K562 (cell line): ENCODE measurements around the gene HSPA4L. TPM values are rescaled to one million over a fixed set of nuclear protein-coding genes. Genes with fewer than 3 reads are reported as not detected.

Experiments
- CAMTA2 ChIP-seq: fragments of 250-450 bp; sonication (Bioruptor Pico); conservative IDR thresholded peaks from 2 replicates; pipeline ENCODE4 v1.5.1; 2022
- EZH2 ChIP-seq: IDR thresholded peaks from 2 replicates; pipeline ENCODE4 v1.6.1; 2012; ENCODE audit warnings: low read depth, mild to moderate bottlenecking, inconsistent platforms, low read length, borderline replicate concordance
- GABPB2 ChIP-seq: fragments of 250-450 bp; sonication (Bioruptor Pico); conservative IDR thresholded peaks from 2 replicates; pipeline ENCODE4 v1.5.1; 2021; ENCODE audit warnings: mild to moderate bottlenecking
- HDAC2 ChIP-seq: fragments of 450-650 bp; IDR thresholded peaks from 2 replicates; pipeline ENCODE4 v1.6.1; 2016; ENCODE audit warnings: mild to moderate bottlenecking
- NEUROD1 ChIP-seq: fragments of 150-350 bp; IDR thresholded peaks from 2 replicates; pipeline ENCODE4 v1.6.1; 2014; ENCODE audit warnings: borderline replicate concordance, low read length, low read depth; ENCODE audit not compliant: partially characterized antibody
- NFIX ChIP-seq: fragments of 250-450 bp; sonication (Bioruptor Pico); IDR thresholded peaks from 2 replicates; pipeline ENCODE4 v1.4.0; 2020; ENCODE audit warnings: low read depth, mild to moderate bottlenecking, moderate library complexity
- NKRF ChIP-seq: fragments of 450-650 bp; IDR thresholded peaks from 2 replicates; pipeline ENCODE4 v1.6.1; 2016; ENCODE audit warnings: borderline replicate concordance
- PHTF2 ChIP-seq: fragments of 250-450 bp; sonication (Bioruptor Pico); IDR thresholded peaks from 2 replicates; pipeline ENCODE4 v1.5.0; 2021; ENCODE audit warnings: mild to moderate bottlenecking
- POLR2AphosphoS2 ChIP-seq: IDR thresholded peaks from 2 replicates; pipeline ENCODE4 v1.6.1; 2012; ENCODE audit warnings: low read length, improper control_type of control experiment
- PPARD ChIP-seq: fragments of 250-450 bp; sonication (Bioruptor Pico); IDR thresholded peaks from 2 replicates; pipeline ENCODE4 v1.8.0; 2022; ENCODE audit warnings: inconsistent platforms, mild to moderate bottlenecking, moderate library complexity
- RBBP5 ChIP-seq: fragments of 200-600 bp; sonication (generic); IDR thresholded peaks from 2 replicates; pipeline ENCODE4 v1.6.1; 2012; ENCODE audit warnings: borderline replicate concordance, mild to moderate bottlenecking, low read length, control low read depth, inconsistent platforms; ENCODE audit not compliant: insufficient read depth, poor library complexity, severe bottlenecking
- RBFOX2 ChIP-seq: fragments of 200-400 bp; formaldehyde crosslinking; IDR thresholded peaks from 2 replicates; pipeline ENCODE4 v1.6.1; 2017; ENCODE audit warnings: low read depth, mild to moderate bottlenecking, low read length, moderate library complexity
- SFPQ ChIP-seq: fragments of 200-400 bp; formaldehyde crosslinking; IDR thresholded peaks from 2 replicates; pipeline ENCODE4 v1.6.1; 2017; ENCODE audit warnings: mild to moderate bottlenecking, low read depth, low read length, moderate library complexity
- ZNF316 ChIP-seq: fragments of 450-650 bp; IDR thresholded peaks from 2 replicates; pipeline ENCODE4 v1.6.1; 2016
- ZNF324 ChIP-seq: fragments of 250-450 bp; sonication (Bioruptor Pico); IDR thresholded peaks from 2 replicates; pipeline ENCODE4 v1.4.0; 2020; ENCODE audit warnings: mild to moderate bottlenecking
- ZNF707 ChIP-seq: fragments of 250-450 bp; sonication (Bioruptor Pico); conservative IDR thresholded peaks from 2 replicates; pipeline ENCODE4 v1.8.0; 2022; ENCODE audit warnings: inconsistent platforms, mild to moderate bottlenecking, moderate library complexity
- ZNF764 ChIP-seq: fragments of 250-450 bp; sonication (Bioruptor Pico); IDR thresholded peaks from 2 replicates; pipeline ENCODE4 v1.4.0; 2020; ENCODE audit warnings: low read depth, mild to moderate bottlenecking, moderate library complexity
- polyA plus RNA-seq, 8 experiments: library from polyadenylated mRNA; depleted of rRNA in 4 of 8; stranded (reverse) in 5 of 8; unstranded in 3 of 8; fragments of >200 nt; fragmentation: Nextera tagmentation in 2 of 8; fragmentation: Illumina TruSeq in 1 of 8; extraction: Ambion mirVana in 2 of 8; extraction: Trizol in 1 of 8; gene quantifications; 2 replicates each; pipeline versions ENCODE4 v1.2.1 to v1.2.3, GENCODE V29; 2011 to 2014; ENCODE audit warnings: inconsistent platforms in 1 of 8, missing spikeins in 1 of 8
- total RNA-seq, 7 experiments: library from RNA; depleted of rRNA in 6 of 7; stranded (reverse); fragments of >200 nt in 6 of 7; fragmentation: Illumina TruSeq in 2 of 7; extraction: Trizol in 2 of 7; gene quantifications; 2 replicates each; pipeline versions ENCODE4 v1.2.1 to v1.2.3, GENCODE V29; 2011 to 2021; ENCODE audit warnings: low replicate concordance in 1 of 7
- TF ChIP-seq, protein P1 (sequence below): fragments of 250-450 bp; sonication (Bioruptor Pico); IDR thresholded peaks from 2 replicates; pipeline ENCODE4 v1.5.0; 2020; ENCODE audit warnings: mild to moderate bottlenecking, borderline replicate concordance
- TF ChIP-seq, protein P2 (sequence below): fragments of 450-650 bp; IDR thresholded peaks from 2 replicates; pipeline ENCODE4 v1.7.1; 2018; ENCODE audit warnings: mild to moderate bottlenecking, low read depth; ENCODE audit not compliant: partially characterized antibody

HSPA4L gene
- total and polyA plus RNA-seq, 9 of the 15 experiments (the other 6 are each of a cell fraction or from before 2014, with no cell fraction given): 12.3 to 37.0 (median 21.7) TPM

DNA sequence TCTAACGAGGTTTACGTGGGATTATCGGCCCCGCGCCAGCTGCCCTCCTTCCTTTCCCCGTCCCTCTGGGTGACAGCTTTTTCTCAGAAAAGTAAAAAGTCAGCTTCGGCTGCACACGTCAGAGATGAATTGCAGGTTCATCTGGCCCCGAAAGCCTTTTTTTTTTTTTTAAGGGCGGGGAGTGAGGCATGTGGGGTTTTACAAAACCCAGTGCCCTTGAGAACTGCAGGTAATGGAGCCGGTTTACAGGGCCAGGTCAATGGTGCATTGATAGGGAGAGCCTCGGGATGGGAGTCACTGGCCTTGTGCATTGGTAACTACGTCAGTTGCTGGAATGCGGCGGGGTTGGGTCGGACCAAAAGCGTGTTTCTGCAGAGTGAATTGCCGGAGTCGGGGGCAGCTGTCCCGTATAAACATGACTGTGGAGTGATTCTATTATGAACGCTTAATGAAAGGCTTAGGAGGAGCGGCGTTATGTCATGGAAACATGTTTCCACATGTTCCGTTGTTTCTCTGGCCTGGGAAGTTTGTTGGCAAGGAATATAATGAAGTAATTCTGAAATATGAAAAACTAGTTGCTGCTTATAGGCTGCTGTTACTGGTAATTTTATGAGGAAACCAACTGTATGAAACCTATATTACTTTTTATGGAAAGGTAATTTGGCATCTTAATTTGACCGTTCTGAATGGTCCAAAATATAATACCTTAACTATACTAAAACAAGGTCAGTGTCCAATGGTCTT, 1.1 kb downstream of the HSPA4L start (continued):
- TF ChIP-seq, protein P1, sequence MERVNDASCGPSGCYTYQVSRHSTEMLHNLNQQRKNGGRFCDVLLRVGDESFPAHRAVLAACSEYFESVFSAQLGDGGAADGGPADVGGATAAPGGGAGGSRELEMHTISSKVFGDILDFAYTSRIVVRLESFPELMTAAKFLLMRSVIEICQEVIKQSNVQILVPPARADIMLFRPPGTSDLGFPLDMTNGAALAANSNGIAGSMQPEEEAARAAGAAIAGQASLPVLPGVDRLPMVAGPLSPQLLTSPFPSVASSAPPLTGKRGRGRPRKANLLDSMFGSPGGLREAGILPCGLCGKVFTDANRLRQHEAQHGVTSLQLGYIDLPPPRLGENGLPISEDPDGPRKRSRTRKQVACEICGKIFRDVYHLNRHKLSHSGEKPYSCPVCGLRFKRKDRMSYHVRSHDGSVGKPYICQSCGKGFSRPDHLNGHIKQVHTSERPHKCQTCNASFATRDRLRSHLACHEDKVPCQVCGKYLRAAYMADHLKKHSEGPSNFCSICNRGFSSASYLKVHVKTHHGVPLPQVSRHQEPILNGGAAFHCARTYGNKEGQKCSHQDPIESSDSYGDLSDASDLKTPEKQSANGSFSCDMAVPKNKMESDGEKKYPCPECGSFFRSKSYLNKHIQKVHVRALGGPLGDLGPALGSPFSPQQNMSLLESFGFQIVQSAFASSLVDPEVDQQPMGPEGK: no peak
- no peak for TF ChIP-seq ZNF316
- TF ChIP-seq, protein P2, sequence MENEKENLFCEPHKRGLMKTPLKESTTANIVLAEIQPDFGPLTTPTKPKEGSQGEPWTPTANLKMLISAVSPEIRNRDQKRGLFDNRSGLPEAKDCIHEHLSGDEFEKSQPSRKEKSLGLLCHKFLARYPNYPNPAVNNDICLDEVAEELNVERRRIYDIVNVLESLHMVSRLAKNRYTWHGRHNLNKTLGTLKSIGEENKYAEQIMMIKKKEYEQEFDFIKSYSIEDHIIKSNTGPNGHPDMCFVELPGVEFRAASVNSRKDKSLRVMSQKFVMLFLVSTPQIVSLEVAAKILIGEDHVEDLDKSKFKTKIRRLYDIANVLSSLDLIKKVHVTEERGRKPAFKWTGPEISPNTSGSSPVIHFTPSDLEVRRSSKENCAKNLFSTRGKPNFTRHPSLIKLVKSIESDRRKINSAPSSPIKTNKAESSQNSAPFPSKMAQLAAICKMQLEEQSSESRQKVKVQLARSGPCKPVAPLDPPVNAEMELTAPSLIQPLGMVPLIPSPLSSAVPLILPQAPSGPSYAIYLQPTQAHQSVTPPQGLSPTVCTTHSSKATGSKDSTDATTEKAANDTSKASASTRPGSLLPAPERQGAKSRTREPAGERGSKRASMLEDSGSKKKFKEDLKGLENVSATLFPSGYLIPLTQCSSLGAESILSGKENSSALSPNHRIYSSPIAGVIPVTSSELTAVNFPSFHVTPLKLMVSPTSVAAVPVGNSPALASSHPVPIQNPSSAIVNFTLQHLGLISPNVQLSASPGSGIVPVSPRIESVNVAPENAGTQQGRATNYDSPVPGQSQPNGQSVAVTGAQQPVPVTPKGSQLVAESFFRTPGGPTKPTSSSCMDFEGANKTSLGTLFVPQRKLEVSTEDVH: no peak
- TF ChIP-seq SFPQ: no peak
- TF ChIP-seq POLR2AphosphoS2: no peak
- TF ChIP-seq GABPB2 (CRISPR knock-in tag): no peak
- no peak for TF ChIP-seq HDAC2
- TF ChIP-seq RBFOX2: no peak
- no peak for TF ChIP-seq NFIX
- TF ChIP-seq RBBP5: peak; percentile 4
- TF ChIP-seq CAMTA2 (CRISPR knock-in tag): no peak
- TF ChIP-seq PHTF2 (CRISPR knock-in tag): no peak
- TF ChIP-seq NEUROD1: no peak
- TF ChIP-seq ZNF707 (CRISPR knock-in tag): no peak
- TF ChIP-seq ZNF324 (CRISPR knock-in tag): no peak
- no peak for TF ChIP-seq NKRF
- TF ChIP-seq PPARD (CRISPR knock-in tag): no peak
- no peak for TF ChIP-seq EZH2
- no peak for TF ChIP-seq ZNF764
